CD4-positive, alpha-beta T cell treated with Interleukin-12 subunit alpha and Interleukin-12 subunit beta, for 1 hour (primary cell): ENCODE measurements around the gene HS3ST3B1.

Experiments used
- DNase-seq: peaks from one replicate; pipeline ENCODE4 v3.0.0-alpha.2; 2020

HS3ST3B1 gene

DNA sequence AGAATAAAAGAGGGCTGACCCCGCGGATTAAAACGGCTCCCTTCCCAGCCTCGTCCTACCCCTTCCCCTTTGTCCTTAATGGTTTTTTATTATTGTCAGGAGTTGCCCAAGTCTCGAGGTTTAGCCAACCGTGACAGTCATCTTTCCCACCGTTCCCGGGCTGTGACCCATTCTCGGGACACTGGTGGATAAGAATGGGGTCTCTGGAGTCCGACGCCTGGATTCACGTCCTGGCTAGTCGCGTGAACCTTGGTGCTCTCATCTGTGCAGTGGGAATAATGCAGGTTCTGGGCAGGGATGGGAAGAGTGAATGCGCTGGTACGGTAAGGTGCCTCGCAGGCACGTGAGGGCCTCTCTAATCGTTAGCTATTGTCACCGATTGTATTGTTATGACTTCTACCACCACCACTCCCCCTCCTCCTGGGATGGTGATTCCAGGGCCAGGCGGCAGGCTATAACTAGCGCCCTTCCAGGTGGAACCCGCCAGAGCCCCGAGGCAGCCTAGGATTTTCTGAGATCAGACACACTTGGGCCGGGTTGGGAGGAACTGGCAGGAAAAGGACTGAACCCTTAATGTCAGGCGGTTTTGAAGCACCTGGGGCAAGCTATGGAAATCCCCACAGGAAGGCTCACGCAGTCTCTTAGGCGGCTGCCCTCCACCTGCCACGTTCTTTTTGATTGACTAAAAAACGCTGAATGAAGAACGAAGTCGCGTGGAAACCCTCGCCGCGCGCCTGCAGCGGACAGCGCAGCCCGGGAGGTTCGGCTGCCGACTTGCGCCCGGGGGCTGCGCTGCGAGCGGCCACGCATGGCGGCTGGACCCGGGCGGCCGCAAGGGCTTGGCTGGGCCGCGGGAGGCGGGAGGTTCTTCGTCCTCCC, 2.7 kb downstream of the HS3ST3B1 start:
- DNase-seq: peak; percentile 62

DNA sequence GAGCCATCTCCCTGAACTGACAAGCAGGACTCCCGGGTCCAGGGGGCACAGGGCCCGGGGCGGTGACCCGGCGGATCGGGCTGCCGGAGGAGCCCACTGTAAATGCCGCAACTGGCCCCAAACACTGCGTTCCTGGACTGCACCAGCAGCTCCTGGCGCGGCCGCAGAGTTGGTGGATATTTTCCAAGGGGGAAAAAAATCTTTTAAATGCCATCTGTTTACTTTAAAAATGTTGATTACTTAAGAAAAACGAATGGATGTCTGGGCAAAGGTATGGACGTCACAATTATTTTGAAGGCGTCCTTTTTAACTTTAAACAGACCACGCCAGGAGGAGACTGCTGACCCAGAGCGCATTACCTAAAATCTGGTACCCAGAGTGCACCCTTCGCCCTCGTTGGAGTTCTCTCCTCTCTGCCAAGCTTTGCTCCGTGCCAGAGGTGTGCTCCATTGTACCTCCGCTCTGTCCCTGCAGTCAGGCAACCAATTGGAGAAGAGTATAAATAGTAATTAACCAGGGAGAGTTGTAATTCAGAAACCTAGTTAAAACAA, 3.4 kb downstream of the HS3ST3B1 start:
- no peak for DNase-seq

DNA sequence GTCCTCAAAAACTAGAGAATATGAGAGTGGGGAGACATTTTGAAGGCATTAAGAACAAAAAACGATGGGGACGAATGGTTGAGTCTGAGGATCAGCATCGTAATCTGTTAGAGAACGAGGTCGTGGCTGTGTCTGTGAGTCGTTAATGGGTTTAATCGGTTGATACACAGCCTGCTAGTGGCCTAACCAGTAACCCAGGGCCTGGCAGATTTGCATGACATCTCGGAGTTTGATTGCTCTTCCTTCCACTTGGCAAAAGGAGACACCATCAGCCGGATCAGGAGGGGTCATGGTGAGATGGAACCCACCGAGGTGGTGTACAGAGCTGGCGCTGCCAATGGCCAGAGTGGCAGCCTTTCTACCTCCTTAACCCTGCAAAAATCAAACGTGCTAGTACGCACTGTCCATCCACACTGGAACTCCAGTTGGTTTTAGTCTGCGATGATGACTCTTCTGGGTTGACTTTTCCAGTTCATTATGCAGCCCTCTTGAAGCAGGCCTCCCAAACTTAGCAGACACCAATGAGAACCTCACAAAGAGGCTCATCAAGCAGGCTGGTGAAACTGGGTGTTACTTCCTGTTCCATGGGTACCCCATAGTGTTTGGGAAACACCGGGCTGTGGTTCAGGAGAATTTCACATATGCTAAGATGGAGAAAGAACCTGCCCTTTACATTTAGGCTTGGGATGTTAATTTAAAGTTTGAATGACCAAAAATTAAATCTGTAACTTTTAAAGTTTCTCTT, 4.1 kb downstream of the HS3ST3B1 start:
- DNase-seq: no peak

DNA sequence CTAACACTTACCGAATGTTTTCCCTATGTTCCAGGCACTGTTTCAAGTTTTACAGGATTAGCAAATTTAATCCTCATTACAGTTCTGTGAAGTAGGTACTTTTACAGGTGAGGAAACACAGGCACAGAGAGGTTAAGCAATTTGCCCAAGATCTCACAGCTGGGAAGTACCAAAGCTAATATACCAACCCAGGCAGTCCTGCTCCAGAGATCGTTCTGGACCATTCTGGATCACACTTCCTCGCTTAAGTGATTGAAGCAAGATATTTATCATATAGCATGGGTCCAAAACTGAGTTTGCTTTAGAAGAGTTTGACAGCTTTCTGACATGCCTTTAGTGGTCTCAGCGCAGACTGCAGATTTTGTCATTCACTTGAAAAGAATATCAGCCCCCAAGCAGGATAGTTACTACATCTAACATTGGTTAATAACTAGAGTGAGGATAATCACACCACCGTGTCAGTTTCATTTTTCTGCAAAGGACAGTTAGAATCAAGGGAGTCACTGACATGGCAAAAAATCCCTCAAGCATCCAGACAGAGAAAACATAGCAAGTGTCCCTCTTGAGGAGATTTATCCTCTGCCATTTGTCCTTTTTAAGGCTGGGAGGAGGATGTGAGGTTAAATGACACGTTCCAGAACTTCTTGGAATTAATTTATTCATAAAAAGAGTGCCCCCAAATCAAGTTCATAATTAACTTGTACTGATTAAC, 5.1 kb downstream of the HS3ST3B1 start:
- DNase-seq: no peak

DNA sequence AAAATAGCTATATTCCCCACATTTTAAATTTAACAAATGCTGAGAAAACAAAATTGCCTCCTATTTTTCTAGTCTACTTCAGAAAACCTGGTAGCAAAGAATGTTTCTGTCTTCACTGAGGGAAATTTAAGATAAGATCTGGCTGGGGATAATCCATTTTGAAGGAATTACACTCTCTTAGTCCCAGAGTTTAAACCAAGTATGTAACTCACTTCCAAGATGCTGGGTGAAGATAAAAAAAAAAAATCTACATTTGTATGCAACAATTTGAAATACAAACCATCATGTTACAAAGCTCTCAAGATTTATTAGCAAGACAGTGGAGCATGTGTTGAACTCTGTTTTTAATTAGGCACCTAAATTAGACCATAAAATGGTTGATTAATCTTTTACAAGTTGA, 5.7 kb downstream of the HS3ST3B1 start:
- no peak for DNase-seq

DNA sequence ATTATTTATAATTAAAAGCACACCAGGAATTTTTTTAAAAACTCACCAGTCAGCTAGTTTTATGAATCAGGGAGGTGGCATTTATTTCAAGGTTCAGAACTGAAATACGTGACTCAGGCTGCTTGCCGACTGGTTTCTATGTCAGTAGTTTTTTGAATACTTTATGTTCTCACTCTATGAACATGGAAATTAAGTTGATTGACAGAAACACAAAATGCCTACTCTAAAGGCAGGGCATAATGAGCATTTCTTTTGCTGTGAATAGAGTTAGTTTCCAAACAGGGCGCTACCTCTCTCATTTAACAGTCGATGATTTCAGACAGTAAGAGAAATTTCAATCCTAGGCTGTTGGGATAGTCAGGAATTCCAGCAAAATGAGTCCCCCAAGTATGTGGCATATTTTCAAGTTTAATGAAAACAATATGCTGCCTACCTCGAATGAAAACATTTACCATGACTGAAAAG, 6.7 kb downstream of the HS3ST3B1 start:
- DNase-seq: no peak

DNA sequence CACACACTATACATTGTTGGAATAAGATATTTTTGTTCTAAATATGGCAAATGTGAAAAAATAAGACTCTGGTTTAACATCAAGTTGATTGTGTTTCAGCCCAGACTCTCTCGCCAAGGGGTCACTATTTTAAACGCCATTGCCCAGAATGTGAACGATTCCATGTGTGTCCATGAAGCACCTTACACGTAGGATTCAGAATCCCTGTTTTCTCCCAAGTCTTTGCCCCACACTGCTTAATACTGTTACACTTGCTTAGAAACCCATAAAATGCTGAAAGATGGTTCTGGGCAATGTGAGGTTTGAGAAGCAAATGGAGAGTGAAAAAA, 7.7 kb downstream of the HS3ST3B1 start:
- DNase-seq: no peak

DNA sequence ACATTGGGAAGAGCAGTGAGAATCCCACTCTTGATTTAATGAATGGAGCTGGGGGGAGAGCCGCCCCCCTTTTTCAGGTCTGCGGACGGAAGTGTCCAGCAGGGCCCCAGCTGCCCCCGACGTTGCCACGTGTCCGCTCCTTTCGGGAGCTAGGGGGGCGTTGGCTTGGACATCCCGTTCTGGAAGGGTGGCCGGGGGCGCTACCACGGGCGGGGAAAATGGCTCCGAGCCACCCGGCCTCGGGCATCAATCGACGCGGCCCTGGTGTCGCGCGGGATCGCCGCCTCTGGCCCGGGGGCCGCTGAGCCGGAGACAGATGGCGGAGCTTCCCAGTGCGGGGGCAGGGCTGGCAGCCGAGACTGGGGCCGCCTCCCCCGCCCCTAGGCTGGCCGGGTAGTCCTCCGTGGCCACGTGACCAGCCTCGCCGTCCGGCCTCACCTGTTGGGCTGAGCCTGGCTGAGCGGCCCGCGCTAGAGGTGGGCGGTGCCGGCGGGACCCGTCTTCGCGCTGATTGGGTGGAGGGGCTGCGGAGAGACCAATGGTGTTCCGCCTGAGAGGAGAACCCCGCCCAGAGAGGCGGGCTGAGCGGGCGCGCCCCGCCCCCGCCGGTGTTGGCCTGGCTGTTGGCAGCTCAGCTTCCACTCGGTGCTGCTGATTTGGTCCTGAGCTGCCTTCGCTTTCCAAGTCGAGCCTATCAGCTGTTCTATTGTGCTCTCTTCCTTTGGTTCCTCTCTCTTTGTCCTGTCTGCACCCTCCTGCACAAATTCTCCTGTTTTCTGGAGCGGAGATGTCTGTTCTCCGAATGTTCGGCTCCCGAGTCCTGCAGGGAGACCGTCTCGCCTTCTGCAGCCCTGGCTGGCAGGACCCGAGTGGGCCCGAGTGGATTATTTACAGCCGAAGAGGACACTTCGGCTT, 8.3 kb downstream of the HS3ST3B1 start:
- peak; percentile 94 for DNase-seq

DNA sequence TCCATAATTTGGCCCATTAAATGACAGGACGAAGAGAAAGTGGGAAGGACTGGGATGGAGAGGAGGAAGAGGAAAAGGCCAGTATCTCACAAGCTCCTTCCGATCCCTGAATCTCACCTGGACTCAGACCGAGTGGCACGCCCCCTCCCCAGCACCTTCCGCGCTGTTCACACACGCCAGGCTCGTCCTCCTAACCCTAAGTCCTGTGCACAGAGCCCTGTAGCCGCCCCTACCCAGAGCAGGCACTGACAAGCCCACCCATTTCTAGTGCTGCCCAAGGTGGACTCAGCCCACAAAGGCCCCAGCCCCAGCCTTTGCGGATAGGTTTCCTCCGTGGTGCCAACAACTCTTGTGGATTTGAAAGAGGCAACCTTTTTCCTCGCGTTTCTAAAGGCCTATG, 9.2 kb downstream of the HS3ST3B1 start:
- no peak for DNase-seq

DNA sequence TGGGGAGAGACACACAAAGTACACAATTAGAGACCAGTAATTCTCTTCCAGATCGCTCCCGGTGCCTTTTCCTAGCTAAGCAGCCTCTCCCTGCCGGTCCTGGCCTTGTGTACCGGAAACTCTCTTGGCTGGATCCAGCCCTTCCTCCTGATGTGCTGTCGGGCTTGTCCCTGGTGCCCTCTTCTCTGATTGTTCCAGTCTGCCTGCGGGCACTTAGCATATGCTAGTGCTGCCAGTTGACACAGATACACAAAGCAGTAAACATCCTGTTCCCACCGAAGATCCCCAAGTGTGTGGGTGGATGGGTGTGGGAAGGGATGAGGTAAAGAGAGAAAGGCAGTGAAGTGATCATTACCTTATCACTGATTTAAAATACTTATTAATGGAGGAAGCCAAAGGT, 9.7 kb downstream of the HS3ST3B1 start:
- DNase-seq: no peak

DNA sequence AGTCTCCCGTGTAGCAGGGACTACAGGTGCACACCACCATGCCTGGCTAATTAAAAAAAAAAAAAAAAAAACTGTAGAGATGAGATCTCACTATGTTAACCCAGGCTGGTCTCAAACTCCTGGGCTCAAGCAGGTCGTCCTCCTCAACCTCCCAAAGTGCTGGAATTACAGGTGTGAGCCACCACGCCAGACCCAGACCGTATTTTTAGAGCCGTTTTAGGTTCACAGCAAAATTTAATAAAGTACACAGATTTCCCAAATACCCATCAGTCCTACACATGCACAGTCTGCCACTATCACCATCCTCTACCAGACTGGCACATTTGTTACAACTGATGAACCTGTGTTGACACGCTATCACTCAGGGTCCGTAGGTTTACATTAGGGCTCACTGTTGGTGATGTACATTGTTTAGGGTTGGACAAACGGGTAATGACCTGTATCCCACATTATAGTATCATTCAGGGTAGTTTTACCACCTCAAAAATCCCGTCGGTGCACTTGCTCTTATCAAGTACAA, 10.4 kb downstream of the HS3ST3B1 start:
- no peak for DNase-seq

DNA sequence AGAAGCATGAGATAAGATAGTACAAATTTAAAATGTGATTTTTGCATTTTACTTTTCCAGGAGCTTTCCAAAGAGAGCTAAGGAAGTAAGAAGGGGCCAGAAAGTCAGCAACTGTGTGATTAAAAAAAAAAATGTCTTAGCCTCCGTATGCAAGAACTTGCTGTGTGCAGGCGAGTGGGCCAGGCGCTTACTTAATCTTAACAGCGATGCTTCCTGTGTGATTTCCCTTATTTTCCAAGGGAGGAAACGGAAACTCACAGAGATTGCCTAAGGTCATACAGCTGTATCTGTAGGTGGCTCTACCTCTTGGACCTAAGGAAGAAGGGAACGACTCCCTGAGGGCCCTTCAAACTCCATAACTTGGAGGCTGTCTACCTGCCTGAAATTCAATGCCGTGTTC, 11.1 kb downstream of the HS3ST3B1 start:
- DNase-seq: no peak

DNA sequence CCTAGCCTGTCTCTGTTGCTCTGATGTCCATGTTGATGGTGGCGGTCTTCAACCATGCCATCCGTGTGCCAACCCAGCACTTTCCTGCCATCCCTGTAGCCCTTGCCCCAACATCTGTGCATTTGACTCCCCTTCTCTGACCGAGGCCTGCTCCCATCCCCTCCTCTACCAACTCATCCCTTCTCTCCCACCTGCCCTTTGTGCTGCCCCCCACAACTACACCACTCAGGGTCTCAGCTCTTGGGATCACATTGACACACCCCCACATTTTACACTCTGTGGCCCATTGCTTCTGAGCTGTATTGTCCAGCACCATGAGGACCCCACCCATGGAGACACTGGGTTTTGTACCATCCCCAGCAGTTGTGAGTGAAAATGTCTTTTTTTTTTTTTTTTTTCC, 11.6 kb downstream of the HS3ST3B1 start:
- no peak for DNase-seq

DNA sequence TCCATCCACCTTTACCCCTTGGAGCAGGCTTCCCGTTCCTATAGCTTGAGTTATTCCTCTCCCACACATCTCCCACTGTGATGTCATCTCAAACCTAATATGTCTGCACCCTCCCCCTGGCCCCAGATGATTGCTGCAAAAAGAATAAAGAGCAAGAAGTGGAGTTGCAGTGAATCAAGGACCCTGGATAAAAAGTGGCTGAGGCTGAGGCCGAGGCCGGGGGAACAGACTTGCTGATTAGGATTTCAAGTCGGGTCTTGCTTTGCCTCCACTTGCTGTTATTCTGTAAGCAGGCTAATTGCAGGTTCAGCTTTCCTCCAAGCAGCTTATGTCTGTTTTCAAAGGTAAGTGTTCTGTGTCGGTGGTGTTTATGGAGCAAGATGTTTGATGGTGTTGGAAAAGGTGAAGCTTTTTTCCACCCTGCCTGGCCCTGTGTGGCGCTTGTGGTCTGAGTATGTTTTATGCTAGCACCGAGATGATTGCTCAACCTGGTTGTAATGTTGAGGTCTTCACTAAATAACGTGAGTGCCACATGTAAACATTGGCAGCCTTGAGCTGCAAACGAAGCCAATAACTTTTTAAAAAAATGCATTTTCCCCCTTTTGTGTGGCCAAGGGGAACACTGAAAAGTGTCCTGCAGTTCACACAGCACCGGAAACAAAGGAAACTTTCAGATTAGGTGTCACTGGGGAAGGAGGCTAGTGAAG, 15.4 kb downstream of the HS3ST3B1 start:
- DNase-seq: no peak

DNA sequence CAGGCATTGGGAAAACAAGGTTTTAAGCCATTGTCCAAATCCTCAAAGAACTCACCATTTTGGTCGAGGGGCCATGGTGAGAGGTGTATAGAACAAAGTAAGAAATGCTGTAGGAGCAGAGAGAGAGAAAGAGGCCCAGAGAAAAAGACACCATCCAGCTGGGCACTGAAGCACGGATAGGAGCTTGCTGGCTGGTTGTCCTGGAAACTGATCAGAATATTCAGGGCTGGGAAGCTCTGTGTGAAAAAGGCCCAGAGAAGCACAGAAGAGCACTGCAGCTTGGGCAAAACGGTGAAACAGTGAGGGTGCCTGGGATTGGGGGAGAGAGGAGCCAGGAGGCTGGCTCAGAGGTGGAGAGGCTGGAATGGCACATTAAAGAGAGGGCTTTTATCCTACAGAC, 16.5 kb downstream of the HS3ST3B1 start:
- no peak for DNase-seq

DNA sequence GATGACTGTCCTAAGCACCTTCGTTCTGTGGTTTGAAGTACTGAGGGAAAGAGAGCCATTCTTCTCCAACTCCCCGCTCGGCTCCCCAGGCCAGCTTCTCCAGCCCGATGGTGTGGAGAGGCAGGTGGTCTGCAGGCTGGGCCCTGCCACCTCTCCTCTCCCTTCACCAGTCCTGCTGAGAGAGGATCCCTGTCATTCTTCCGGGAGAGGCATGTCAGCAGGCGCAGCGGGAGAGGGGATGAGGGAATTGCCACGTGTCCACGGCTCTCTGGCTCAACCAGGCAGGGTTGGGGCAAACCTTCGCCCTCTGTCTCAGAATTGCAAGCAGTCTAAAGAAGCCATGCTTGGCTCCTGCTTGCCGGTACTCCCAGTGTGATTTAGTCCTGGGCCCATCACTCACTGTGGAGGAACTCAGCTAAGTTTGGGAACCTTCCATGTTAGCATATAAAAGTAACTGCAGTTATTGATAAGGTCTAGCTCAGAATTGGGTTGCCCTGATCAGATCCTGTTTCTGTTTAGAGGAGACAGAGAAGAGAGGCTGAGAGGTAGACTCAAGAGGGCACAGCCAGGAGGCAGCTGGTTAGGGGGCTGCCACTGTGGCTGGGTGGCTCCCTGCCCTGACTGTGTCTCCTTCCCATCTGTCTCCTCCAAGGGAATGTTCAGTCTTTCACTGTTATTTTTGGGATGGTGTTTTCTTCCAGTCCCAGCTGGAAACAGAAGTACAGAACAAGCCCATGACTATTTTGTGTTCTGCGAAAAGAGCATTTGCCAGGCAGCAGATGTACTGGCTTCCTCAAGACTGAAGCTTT, 17.4 kb downstream of the HS3ST3B1 start:
- no peak for DNase-seq

DNA sequence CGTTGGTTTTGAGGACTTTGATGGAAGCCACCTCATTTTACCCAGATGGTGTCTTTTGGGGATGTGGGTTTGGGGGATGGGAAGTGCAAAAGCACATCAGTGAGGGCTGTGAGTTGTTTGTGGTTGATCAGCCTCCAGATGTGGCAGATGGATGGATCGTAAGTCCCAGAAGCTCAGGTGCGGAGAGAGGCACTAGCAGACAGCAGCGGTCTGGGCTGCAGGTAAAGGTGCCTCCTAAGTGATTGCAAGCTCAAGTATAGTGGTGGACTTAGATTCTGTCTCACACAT, 18.0 kb downstream of the HS3ST3B1 start:
- DNase-seq: no peak

DNA sequence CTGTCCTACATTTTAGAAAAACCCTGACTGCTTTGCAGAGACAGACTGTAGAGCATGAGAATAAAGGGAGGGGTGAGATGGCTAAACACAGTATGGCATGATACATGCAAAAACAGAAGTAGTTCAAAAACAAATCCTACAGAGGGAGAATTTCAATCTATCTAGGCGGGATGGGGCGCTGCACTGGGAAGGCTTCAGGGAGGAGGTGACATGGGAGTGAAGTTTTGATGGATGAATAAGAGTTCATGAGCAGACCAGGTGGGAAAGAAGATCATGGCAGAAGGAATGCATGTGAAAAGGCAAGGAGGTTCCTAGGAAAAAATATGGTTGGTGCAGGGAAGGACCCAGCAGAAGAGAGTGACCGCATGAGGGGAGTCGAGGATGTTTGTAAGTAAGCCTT, 19.2 kb downstream of the HS3ST3B1 start:
- DNase-seq: no peak

DNA sequence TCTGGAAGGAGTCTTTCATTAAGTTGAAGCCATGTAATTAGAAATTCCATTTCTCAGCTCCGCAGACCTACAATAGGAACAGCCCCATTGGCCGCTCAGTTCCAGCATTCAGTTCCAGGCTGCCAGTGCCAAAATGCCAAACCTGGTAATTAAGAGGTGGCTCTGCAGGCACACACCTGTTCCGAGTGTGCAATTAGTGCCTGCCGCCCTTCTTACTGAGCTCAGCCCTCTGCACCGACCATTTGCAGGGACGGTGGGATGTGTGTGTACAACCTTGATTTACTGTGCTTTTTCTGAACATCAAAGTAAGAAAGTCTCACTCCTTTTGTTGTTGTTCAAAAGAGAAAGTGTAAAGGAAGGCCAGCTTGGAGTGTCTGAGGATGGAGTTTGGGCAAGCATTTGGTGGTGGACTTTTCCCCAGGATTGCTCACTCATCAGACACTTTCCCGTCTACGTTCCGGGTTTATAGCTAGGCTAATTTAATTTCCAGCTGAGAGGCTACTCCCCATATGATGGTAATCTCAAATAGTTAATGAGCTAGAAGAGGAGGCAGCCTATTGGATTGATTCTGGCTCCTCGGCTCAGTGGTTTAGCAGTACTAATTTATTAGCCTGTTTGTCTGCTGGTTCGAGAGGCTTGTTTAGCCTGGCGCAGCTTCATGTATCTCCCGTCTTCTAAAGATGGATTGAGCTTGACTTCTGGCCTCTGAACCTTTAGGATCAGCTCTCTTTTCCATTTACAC, 20.0 kb downstream of the HS3ST3B1 start:
- DNase-seq: no peak

DNA sequence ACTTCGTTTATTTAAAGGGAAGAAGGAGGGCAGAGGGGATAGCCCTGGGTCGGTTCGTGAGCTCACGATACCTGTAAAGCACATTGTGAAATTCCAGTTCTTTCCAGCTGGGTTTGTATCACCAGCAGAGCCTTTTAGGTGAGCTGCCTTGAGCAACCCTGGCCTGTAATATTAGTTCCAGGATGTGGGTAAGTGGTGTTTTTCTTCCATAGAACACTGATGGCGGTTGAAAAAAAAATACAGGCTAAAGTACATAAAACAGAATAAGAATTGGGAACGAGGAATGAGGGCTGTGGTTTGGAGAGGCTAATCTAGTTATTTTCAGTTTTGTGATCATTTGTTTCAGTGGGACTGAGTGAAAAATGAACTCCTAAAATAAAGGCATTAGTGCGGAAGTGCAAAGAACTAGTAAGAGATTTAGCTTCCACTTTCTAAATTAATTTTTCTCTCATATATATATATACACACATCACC, 20.6 kb downstream of the HS3ST3B1 start:
- DNase-seq: no peak
